HEK293 (cell line): ENCODE results near the gene FHL1.
A peak's percentile ranks its signal among the peaks of the same experiment; 100 is the strongest.

ENCODE experiments used
- CTCF ChIP-seq: fragments of 450-650 bp; formaldehyde crosslinking; IDR thresholded peaks from 2 replicates; pipeline ENCODE4 v1.5.1; 2016; ENCODE audit warnings: missing biosample characterization, missing genetic modification characterization
- GLIS2 ChIP-seq: fragments of 450-650 bp; formaldehyde crosslinking; IDR thresholded peaks from 2 replicates; pipeline ENCODE4 v1.5.1; 2016; ENCODE audit warnings: missing biosample characterization, missing genetic modification characterization
- HOXA7 ChIP-seq: sonication (generic); formaldehyde crosslinking; IDR thresholded peaks from 2 replicates; pipeline ENCODE4 v1.8.1; 2022; ENCODE audit warnings: missing genetic modification reagents, borderline replicate concordance
- INSM2 ChIP-seq: fragments of 450-650 bp; formaldehyde crosslinking; IDR thresholded peaks from 2 replicates; pipeline ENCODE4 v1.5.1; 2016; ENCODE audit warnings: missing biosample characterization, missing genetic modification characterization
- KLF17 ChIP-seq: fragments of 450-650 bp; formaldehyde crosslinking; IDR thresholded peaks from 2 replicates; pipeline ENCODE4 v1.5.1; 2016; ENCODE audit warnings: missing biosample characterization, missing genetic modification characterization
- KLF8 ChIP-seq: fragments of 450-650 bp; formaldehyde crosslinking; IDR thresholded peaks from 2 replicates; pipeline ENCODE4 v1.5.1; 2016; ENCODE audit warnings: missing biosample characterization, missing genetic modification characterization
- MEIS1 ChIP-seq: sonication (generic); formaldehyde crosslinking; IDR thresholded peaks from 2 replicates; pipeline ENCODE4 v1.8.1; 2022; ENCODE audit warnings: missing genetic modification reagents, mild to moderate bottlenecking, borderline replicate concordance
- PBX3 ChIP-seq: sonication (generic); formaldehyde crosslinking; IDR thresholded peaks from 2 replicates; pipeline ENCODE4 v1.8.1; 2022; ENCODE audit warnings: mild to moderate bottlenecking, moderate library complexity, missing genetic modification reagents
- REPIN1 ChIP-seq: fragments of 450-650 bp; formaldehyde crosslinking; IDR thresholded peaks from 2 replicates; pipeline ENCODE4 v1.5.1; 2017; ENCODE audit warnings: missing biosample characterization, missing genetic modification characterization, low read depth
- ZBTB21 ChIP-seq: fragments of 450-650 bp; formaldehyde crosslinking; IDR thresholded peaks from 2 replicates; pipeline ENCODE4 v1.5.1; 2017; ENCODE audit warnings: missing biosample characterization, missing genetic modification characterization
- ZNF114 ChIP-seq: fragments of 450-650 bp; formaldehyde crosslinking; IDR thresholded peaks from 2 replicates; pipeline ENCODE4 v1.5.0; 2017; ENCODE audit warnings: missing biosample characterization, missing genetic modification characterization
- ZNF155 ChIP-seq: fragments of 450-650 bp; formaldehyde crosslinking; IDR thresholded peaks from 2 replicates; pipeline ENCODE4 v1.5.1; 2016; ENCODE audit warnings: missing biosample characterization, missing genetic modification characterization
- ZNF16 ChIP-seq: fragments of 450-650 bp; formaldehyde crosslinking; IDR thresholded peaks from 2 replicates; pipeline ENCODE4 v1.5.1; 2016; ENCODE audit warnings: low read depth, missing biosample characterization, missing genetic modification characterization
- ZNF223 ChIP-seq: fragments of 450-650 bp; formaldehyde crosslinking; IDR thresholded peaks from 2 replicates; pipeline ENCODE4 v1.5.1; 2016; ENCODE audit warnings: missing biosample characterization, missing genetic modification characterization
- ZNF324 ChIP-seq: fragments of 450-650 bp; formaldehyde crosslinking; IDR thresholded peaks from 2 replicates; pipeline ENCODE4 v1.5.1; 2016; ENCODE audit warnings: missing biosample characterization, missing genetic modification characterization
- ZNF350 ChIP-seq: fragments of 450-650 bp; formaldehyde crosslinking; IDR thresholded peaks from 2 replicates; pipeline ENCODE4 v1.5.0; 2017; ENCODE audit warnings: missing biosample characterization, mild to moderate bottlenecking, missing genetic modification characterization
- ZNF514 ChIP-seq: fragments of 450-650 bp; formaldehyde crosslinking; IDR thresholded peaks from 2 replicates; pipeline ENCODE4 v1.5.1; 2016; ENCODE audit warnings: missing biosample characterization, missing genetic modification characterization
- ZNF529 ChIP-seq: fragments of 450-650 bp; formaldehyde crosslinking; IDR thresholded peaks from 2 replicates; pipeline ENCODE4 v1.5.1; 2017; ENCODE audit warnings: missing genetic modification characterization, missing biosample characterization; ENCODE audit not compliant: insufficient replicate concordance
- ZNF558 ChIP-seq: fragments of 450-650 bp; formaldehyde crosslinking; IDR thresholded peaks from 2 replicates; pipeline ENCODE4 v1.5.1; 2016; ENCODE audit warnings: missing biosample characterization, missing genetic modification characterization
- ZNF600 ChIP-seq: fragments of 450-650 bp; formaldehyde crosslinking; IDR thresholded peaks from 2 replicates; pipeline ENCODE4 v1.5.1; 2016; ENCODE audit warnings: missing biosample characterization, missing genetic modification characterization
- ZNF837 ChIP-seq: fragments of 450-650 bp; formaldehyde crosslinking; IDR thresholded peaks from 2 replicates; pipeline ENCODE4 v1.5.1; 2016; ENCODE audit warnings: missing biosample characterization, missing genetic modification characterization
- ZSCAN16 ChIP-seq: fragments of 450-650 bp; formaldehyde crosslinking; IDR thresholded peaks from 2 replicates; pipeline ENCODE4 v1.5.1; 2016; ENCODE audit warnings: missing biosample characterization, missing genetic modification characterization
- ZSCAN23 ChIP-seq: fragments of 450-650 bp; formaldehyde crosslinking; IDR thresholded peaks from 2 replicates; pipeline ENCODE4 v1.5.1; 2016; ENCODE audit warnings: missing biosample characterization, missing genetic modification characterization
- ZSCAN30 ChIP-seq: fragments of 450-650 bp; IDR thresholded peaks from 2 replicates; pipeline ENCODE4 v1.5.1; 2018; ENCODE audit warnings: missing biosample characterization, mild to moderate bottlenecking, missing genetic modification characterization, moderate library complexity

The FHL1 gene

GRCh38 chrX:136130931-136131833 lies 16.2 kb upstream of the FHL1 start (continued):
- TF ChIP-seq MEIS1 (CRISPR knock-in tag) (no peak), INSM2 (tag by site-specific recombination) (peak; percentile 94), ZNF324 (peak; percentile 64), PBX3 (CRISPR knock-in tag) (no peak), ZNF223 (tag by site-specific recombination) (peak; percentile 56; the same call in 1 of the 2 replicates), ZNF600 (tag by site-specific recombination) (peak; percentile 61; the same call in 1 of the 2 replicates), ZNF529 (tag by site-specific recombination) (no peak), REPIN1 (tag by site-specific recombination) (no peak), ZBTB21 (tag by site-specific recombination) (peak; percentile 79), ZSCAN23 (tag by site-specific recombination) (peak; percentile 78; the same call in 1 of the 2 replicates), ZNF558 (peak; percentile 74), KLF8 (peak; percentile 70), ZNF114 (tag by site-specific recombination) (no peak), ZNF350 (tag by site-specific recombination) (no peak), ZNF16 (tag by site-specific recombination) (no peak), ZSCAN30 (peak; percentile 77), KLF17 (tag by site-specific recombination) (peak; percentile 69; the same call in 1 of the 2 replicates), GLIS2 (tag by site-specific recombination) (no peak), ZNF514 (tag by site-specific recombination) (no peak), ZNF837 (tag by site-specific recombination) (no peak), ZNF155 (no peak), CTCF (tag by site-specific recombination) (no peak), ZSCAN16 (tag by site-specific recombination) (peak; percentile 96), HOXA7 (CRISPR knock-in tag) (no peak)
